Neural progenitor cell (in vitro differentiated cells): ENCODE results near the gene ZNF628. TPM values are rescaled to one million over a fixed set of nuclear protein-coding genes. Genes with fewer than 3 reads are reported as not detected.
"Not testable (repeated sequence)": the region's sequence is repeated elsewhere in the genome, so short reads cannot be mapped to it uniquely, and the experiment has no call there.

Experiments used
- DNase-seq: peaks from one replicate; pipeline ENCODE4 v3.0.0-alpha.2; 2016; ENCODE audit warnings: low spot score
- H2AFZ ChIP-seq: fragments of 200-600 bp; sonication (generic); replicated peaks from 2 replicates; pipeline ENCODE4 v1.6.1; 2016; ENCODE audit warnings: antibody characterized with exemption
- H3F3A ChIP-seq: fragments of 200-600 bp; sonication (generic); 2 replicates; pipeline ENCODE4 v1.6.1; 2016; ENCODE audit warnings: antibody characterized with exemption, low read depth
- H3K27ac ChIP-seq: fragments of 200-600 bp; sonication (generic); 2 replicates; pipeline ENCODE4 v1.5.1; 2016; ENCODE audit warnings: mild to moderate bottlenecking
- H3K27me3 ChIP-seq: fragments of 200-600 bp; sonication (generic); 2 replicates; pipeline ENCODE4 v1.6.1; 2016; ENCODE audit warnings: mild to moderate bottlenecking, moderate library complexity
- H3K36me3 ChIP-seq: fragments of 200-600 bp; sonication (generic); 2 replicates; pipeline ENCODE4 v1.5.1; 2016
- H3K4me1 ChIP-seq: fragments of 200-600 bp; sonication (generic); 2 replicates; pipeline ENCODE4 v1.6.1; 2016; ENCODE audit warnings: mixed run types
- H3K4me2 ChIP-seq: fragments of 200-600 bp; sonication (generic); 2 replicates; pipeline ENCODE4 v1.6.1; 2016
- H3K4me3 ChIP-seq: fragments of 200-600 bp; sonication (generic); 2 replicates; pipeline ENCODE4 v1.5.1; 2016
- H3K79me2 ChIP-seq: fragments of 200-600 bp; sonication (generic); 2 replicates; pipeline ENCODE4 v1.6.1; 2016; ENCODE audit warnings: low read depth
- H3K9ac ChIP-seq: fragments of 200-600 bp; sonication (generic); 2 replicates; pipeline ENCODE4 v1.6.1; 2016
- H3K9me3 ChIP-seq: fragments of 200-600 bp; sonication (generic); 2 replicates; pipeline ENCODE4 v1.5.1; 2016; ENCODE audit warnings: low read depth
- H4K20me1 ChIP-seq: fragments of 200-600 bp; sonication (generic); 2 replicates; pipeline ENCODE4 v1.6.1; 2016; ENCODE audit warnings: low read depth
- H3K27ac Mint-ChIP-seq: 3 replicates; pipeline ENCODE4 v1.8.0; 2021; ENCODE audit warnings: mixed read lengths
- H3K27me3 Mint-ChIP-seq: 2 replicates; pipeline ENCODE4 v1.8.0; 2022; ENCODE audit warnings: low read depth, mild to moderate bottlenecking, inconsistent platforms, moderate library complexity, mixed read lengths; ENCODE audit not compliant: insufficient read depth
- H3K36me3 Mint-ChIP-seq: 3 replicates; pipeline ENCODE4 v1.8.0; 2021; ENCODE audit warnings: mixed read lengths
- H3K4me1 Mint-ChIP-seq: 3 replicates; pipeline ENCODE4 v1.8.0; 2021; ENCODE audit warnings: mixed read lengths
- H3K4me3 Mint-ChIP-seq: 3 replicates; pipeline ENCODE4 v1.8.0; 2021; ENCODE audit warnings: mild to moderate bottlenecking, moderate library complexity, mixed read lengths
- H3K9me3 Mint-ChIP-seq: 3 replicates; pipeline ENCODE4 v1.8.0; 2020; ENCODE audit warnings: mixed read lengths
- CTCF ChIP-seq: fragments of 200-600 bp; sonication (generic); IDR thresholded peaks from 2 replicates; pipeline ENCODE4 v1.5.1; 2017; ENCODE audit warnings: antibody characterized with exemption, mild to moderate bottlenecking
- EZH2 ChIP-seq: fragments of 200-600 bp; sonication (generic); IDR thresholded peaks from 2 replicates; pipeline ENCODE4 v1.6.1; 2017; ENCODE audit warnings: antibody characterized with exemption, mild to moderate bottlenecking, moderate library complexity
- EZH2phosphoT487 ChIP-seq: fragments of 200-600 bp; sonication (generic); IDR thresholded peaks from 2 replicates; pipeline ENCODE4 v1.6.1; 2017; ENCODE audit warnings: antibody characterized with exemption
- total RNA-seq: library from RNA; depleted of rRNA; stranded (reverse); fragments of >200 nt; gene quantifications from 2 replicates; pipeline ENCODE4 v1.2.3, GENCODE V29; 2015; ENCODE audit warnings: low replicate concordance

ZNF628 gene
- total RNA-seq, 1 donor from 2014 or later = not detected

DNA sequence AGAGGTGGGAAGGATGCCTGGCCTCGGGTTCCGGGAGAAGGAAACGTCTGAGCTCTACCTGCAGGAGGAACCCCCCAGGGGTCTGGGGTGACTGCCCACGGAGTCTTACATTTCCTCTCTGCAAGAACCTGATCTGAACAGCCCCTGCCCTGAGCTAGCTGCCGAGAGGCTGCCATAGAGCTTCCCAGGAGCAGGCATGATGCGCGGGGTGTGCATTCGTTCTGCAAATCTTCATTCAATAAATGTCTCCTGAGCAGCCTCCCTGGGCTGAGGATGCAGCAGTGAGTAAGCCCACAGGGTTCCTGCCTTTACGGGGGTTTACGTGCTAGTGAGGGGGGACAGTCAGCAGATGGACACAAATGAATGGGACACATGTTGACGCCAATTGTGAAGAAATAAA is 31.8 kb upstream of the ZNF628 start:
- Histone ChIP-seq H3F3A (peaks cover 34% of the 10 kb centered on the region), H3K4me2 (no peak overlapping the region), H4K20me1 (peaks cover 26% of the 10 kb centered on the region), H2AFZ (no peak overlapping the region), H3K4me1 (peaks cover 5% of the 10 kb centered on the region), H3K9ac (no peak overlapping the region), H3K4me3 (no peak overlapping the region), H3K9me3 (no peaks in the 10 kb centered on the region), H3K27me3 (peaks cover 99% of the 10 kb centered on the region), H3K79me2 (no peaks in the 10 kb centered on the region), H3K27ac (no peak overlapping the region), H3K36me3 (no peaks in the 10 kb centered on the region)
- Mint-ChIP-seq H3K27me3 (peaks cover 24% of the 10 kb centered on the region), H3K36me3 (no peaks in the 10 kb centered on the region), H3K27ac (no peak overlapping the region), H3K4me1 (peaks cover 26% of the 10 kb centered on the region), H3K9me3 (peaks cover 4% of the 10 kb centered on the region), H3K4me3 (no peak overlapping the region)
- no peak for DNase-seq
- TF ChIP-seq CTCF = no peak
- no peak for TF ChIP-seq EZH2phosphoT487
- no peak for TF ChIP-seq EZH2

DNA sequence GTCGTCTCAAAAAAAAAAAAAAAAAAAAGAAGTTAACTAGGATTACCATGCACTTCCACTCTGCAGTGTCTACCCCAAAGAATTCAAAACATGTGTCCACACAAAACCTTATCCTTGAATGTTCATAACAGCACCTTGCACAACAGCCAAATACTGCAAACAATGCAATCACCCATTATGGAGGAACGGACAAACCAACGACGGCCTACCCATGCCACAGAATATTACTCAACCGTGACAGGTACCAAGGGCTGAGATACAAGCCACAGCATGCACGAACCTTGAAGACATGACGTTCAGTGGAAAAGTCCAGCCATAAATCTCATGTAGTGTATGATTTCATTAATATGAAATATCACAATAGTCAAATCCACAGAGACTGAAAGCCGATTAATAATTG is 30.4 kb upstream of the ZNF628 start:
- H3K79me2 ChIP-seq = no peaks in the 10 kb centered on the region
- H3K4me1 ChIP-seq = peaks cover 5% of the 10 kb centered on the region
- no peak overlapping the region for H3K27ac ChIP-seq
- H2AFZ ChIP-seq = no peak overlapping the region
- no peak for TF ChIP-seq CTCF
- TF ChIP-seq EZH2 = no peak
- no peak for TF ChIP-seq EZH2phosphoT487
- Mint-ChIP-seq H3K9me3 (peaks cover 3% of the 10 kb centered on the region), H3K27me3 (peaks cover 22% of the 10 kb centered on the region), H3K27ac (no peak overlapping the region), H3K4me3 (peak overlapping the region; percentile 39), H3K36me3 (no peaks in the 10 kb centered on the region), H3K4me1 (peaks cover 22% of the 10 kb centered on the region)
- no peak for DNase-seq
- H3K9me3 ChIP-seq = no peaks in the 10 kb centered on the region
- H3K27me3 ChIP-seq = peaks cover 98% of the 10 kb centered on the region
- no peaks in the 10 kb centered on the region for H3K36me3 ChIP-seq
- H3K4me3 ChIP-seq = no peak overlapping the region
- no peak overlapping the region for H3K4me2 ChIP-seq
- no peak overlapping the region for H3K9ac ChIP-seq
- peaks cover 14% of the 10 kb centered on the region for H4K20me1 ChIP-seq
- peaks cover 33% of the 10 kb centered on the region for H3F3A ChIP-seq

- peak; percentile 68 for DNase-seq
- Histone ChIP-seq H2AFZ (no peak overlapping the region), H3K27me3 (peaks cover 98% of the 10 kb centered on the region)
Observed at GRCh38 chr19:55447421-55448174, 28.8 kb upstream of the ZNF628 start.

DNA sequence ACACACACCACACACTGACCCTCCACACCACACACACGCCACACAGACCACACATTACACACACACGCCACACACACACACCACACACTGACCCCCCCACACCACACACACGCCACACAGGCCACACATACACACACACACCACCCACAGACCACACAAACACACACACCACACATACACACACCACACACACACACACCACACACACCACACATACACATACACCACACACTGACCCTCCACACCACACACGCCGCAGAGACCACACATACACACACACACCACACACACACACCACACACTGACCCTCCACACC is 28.3 kb upstream of the ZNF628 start:
- DNase-seq, H3K27ac Mint-ChIP-seq, H3K36me3 Mint-ChIP-seq, H3K4me2 ChIP-seq, H3K36me3 ChIP-seq, H3K9me3 ChIP-seq, H3K4me3 ChIP-seq, H3K9ac ChIP-seq, H3K79me2 ChIP-seq, H3K27ac ChIP-seq, H3K9me3 Mint-ChIP-seq, H2AFZ ChIP-seq, H3K4me3 Mint-ChIP-seq: not testable (repeated sequence)
- Histone ChIP-seq H4K20me1 (peaks cover 13% of the 10 kb centered on the region), H3K4me1 (peaks cover 11% of the 10 kb centered on the region), H3K27me3 (peaks cover 97% of the 10 kb centered on the region), H3F3A (peaks cover 23% of the 10 kb centered on the region)
- peaks cover 16% of the 10 kb centered on the region for H3K4me1 Mint-ChIP-seq
- H3K27me3 Mint-ChIP-seq = peaks cover 19% of the 10 kb centered on the region

More at GRCh38 chr19:55447421-55448174, 28.8 kb upstream of the ZNF628 start:
- no peaks in the 10 kb centered on the region for H3K36me3 Mint-ChIP-seq
- Histone ChIP-seq H3F3A (peaks cover 24% of the 10 kb centered on the region), H3K4me3 (no peak overlapping the region), H3K9ac (no peak overlapping the region), H3K79me2 (no peaks in the 10 kb centered on the region), H3K4me2 (no peak overlapping the region), H3K4me1 (peaks cover 11% of the 10 kb centered on the region), H3K27ac (no peak overlapping the region), H3K9me3 (no peaks in the 10 kb centered on the region), H4K20me1 (peaks cover 13% of the 10 kb centered on the region), H3K36me3 (no peaks in the 10 kb centered on the region)
- no peak overlapping the region for H3K4me3 Mint-ChIP-seq
- H3K27ac Mint-ChIP-seq = no peak overlapping the region
- no peak for TF ChIP-seq EZH2
- no peak for TF ChIP-seq CTCF
- no peak for TF ChIP-seq EZH2phosphoT487
- peaks cover 3% of the 10 kb centered on the region for H3K9me3 Mint-ChIP-seq
- H3K27me3 Mint-ChIP-seq = peaks cover 16% of the 10 kb centered on the region
- H3K4me1 Mint-ChIP-seq = peaks cover 16% of the 10 kb centered on the region
